Pancreas (tissue), 10 donors: ENCODE data around the gene KRT5. TPM values are rescaled to one million over a fixed set of nuclear protein-coding genes. Genes with fewer than 3 reads are reported as not detected.

Source experiments
- ATAC-seq, 4 donors: fragments of 200-7000 bp; cut with Tn5 transposase; one replicate each; pipeline versions ENCODE4 v1.8.0 to v1.9.1; 2020; ENCODE audit warnings: mild to moderate bottlenecking in 4 of 4, moderate library complexity in 4 of 4
- DNase-seq, 6 donors: peaks; one replicate each; pipeline ENCODE4 v3.0.0-alpha.2; 2020
- FAIRE-seq: peaks from 2 replicates; lab custom pipeline; 2012; peaks lifted over from hg19 to GRCh38; lab: Jason Lieb, UNC
- H3K27ac ChIP-seq, 4 donors: fragments of 200-600 bp; sonication (generic); 1 replicate in 3 of 4; 2 replicates in 1 of 4; pipeline versions ENCODE4 v1.5.0 to v1.8.0; 2020
- H3K27me3 ChIP-seq, 4 donors: fragments of 200-600 bp; one replicate each; pipeline ENCODE4 v1.8.0; 2021
- H3K36me3 ChIP-seq, 3 donors: fragments of 200-600 bp; sonication (generic) in 1 of 3; one replicate each; pipeline versions ENCODE4 v1.5.0 to v1.8.0; 2020 to 2021
- H3K4me1 ChIP-seq, 3 donors: fragments of 200-600 bp; one replicate each; pipeline ENCODE4 v1.8.0; 2021
- H3K4me3 ChIP-seq, 4 donors: fragments of 200-600 bp; sonication (generic) in 2 of 4; one replicate each; pipeline versions ENCODE4 v1.5.0 to v1.8.0; 2020 to 2021
- H3K9me3 ChIP-seq, 4 donors: fragments of 200-600 bp; one replicate each; pipeline ENCODE4 v1.8.0; 2021
- CTCF ChIP-seq, 4 donors: fragments of 200-600 bp; sonication (generic) in 3 of 4; IDR thresholded peaks; one replicate each; pipeline versions ENCODE4 v1.5.0 to v1.8.0; 2021; ENCODE audit warnings: antibody characterized with exemption in 4 of 4
- WGBS, 2 donors: extraction: QIAGEN DNeasy Blood & Tissue Kit; methylation state at CpG; one replicate each; pipeline ENCODE4 v1.1.7; 2013; 5-methylcytosine and 5-hydroxymethylcytosine counted together
- intact Hi-C, 3 donors: fragments of 100-400 bp; cut with DNase I; formaldehyde crosslinking; loops; one replicate each; pipeline versions ENCODE4 v1.11.1 to v1.14.2; 2022
- polyA plus RNA-seq, 2 donors: library from polyadenylated mRNA; stranded (reverse); fragments of 200-250 nt; gene quantifications; one replicate each; pipeline ENCODE4 v1.2.3, GENCODE V29; 2013
- total RNA-seq, 6 donors: library from RNA; stranded (reverse); fragmentation: NEBNext Ultra II Directional in 4 of 6; extraction: Animal tissue kit (Norgen Biotek cat#: 25700) in 4 of 6; gene quantifications; one replicate each; pipeline versions ENCODE4 v1.2.1 to v1.2.4, GENCODE V29; 2021 to 2023
- donor health status: healthy with polysubstance abuse.
- donor health status: DM: no; HTN: no; CAD: no; lungs with moderate emphysema.
- donor health status: DM: no; HTN: no; CAD: no.
- donor health status: control.
- donor health status: control.
- donor health status: Bipolar disorder and iron deficiency.
- donor health status: DM: yes; HTN: yes; CAD: no.
- donor health status: DM: no; HTN: no; CAD: no.
- donor health status: DM: no; HTN: no; CAD: no.
- donor health status: DM: yes; HTN: yes; CAD: no.

KRT5 gene
- total and polyA plus RNA-seq, 8 donors: 0.51 to 5.8 (median 1.5) TPM

DNA sequence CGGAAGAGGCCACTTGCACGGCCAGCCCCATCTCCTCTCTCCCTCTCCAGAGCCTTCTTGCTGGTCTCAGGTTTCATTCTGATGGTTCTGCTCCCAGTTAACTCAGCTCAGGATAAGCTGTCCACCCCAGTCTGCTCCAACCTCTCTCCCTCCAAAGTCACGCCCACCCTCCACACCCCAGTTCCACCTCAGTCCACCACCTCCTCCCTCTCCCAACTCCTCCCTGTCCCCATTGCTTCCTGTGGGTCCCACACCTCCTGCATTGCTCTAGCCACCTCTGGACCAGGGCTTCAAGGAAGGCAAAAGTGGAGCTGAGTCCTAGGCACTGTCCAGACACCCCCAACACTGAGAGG, 19.6 kb upstream of the KRT5 start:
- Histone ChIP-seq H3K36me3 (no peaks in the 10 kb centered on the region), H3K27ac (no peak overlapping the region), H3K27me3 (no peaks in the 10 kb centered on the region), H3K9me3 (no peaks in the 10 kb centered on the region), H3K4me1 (no peaks in the 10 kb centered on the region), H3K4me3 (no peak overlapping the region)
- DNase-seq (no peak), ATAC-seq (no peak), FAIRE-seq (no peak)
- WGBS, 2 donors: 88 to 89% methylated on average over 3 of the region's 3 CpGs
- intact Hi-C loops: no loop called here
- TF ChIP-seq CTCF (IDR thresholded peaks at IDR 0.05): no peak

- no peak for DNase-seq
- FAIRE-seq: no peak
- Histone ChIP-seq H3K27me3 (no peaks in the 10 kb centered on the region), H3K9me3 (no peaks in the 10 kb centered on the region), H3K27ac (no peak overlapping the region), H3K4me1 (no peaks in the 10 kb centered on the region), H3K36me3 (no peaks in the 10 kb centered on the region), H3K4me3 (no peak overlapping the region)
- 56 to 61% methylated on average over 5 of the region's 5 CpGs for WGBS, 2 donors
- TF ChIP-seq CTCF (IDR thresholded peaks at IDR 0.05): no peak
- intact Hi-C loops: no loop called here
- ATAC-seq: no peak
These were observed 19.1 kb upstream of the KRT5 start for GRCh38 chr12:52539083-52539820.

GRCh38 chr12:52537101-52537500, 16.9 kb upstream of the KRT5 start:
- Histone ChIP-seq H3K4me1 (no peaks in the 10 kb centered on the region), H3K4me3 (no peak overlapping the region), H3K27me3 (no peaks in the 10 kb centered on the region), H3K36me3 (no peaks in the 10 kb centered on the region), H3K27ac (no peak overlapping the region), H3K9me3 (no peaks in the 10 kb centered on the region)
- DNase-seq (no peak), FAIRE-seq (no peak), ATAC-seq (no peak)
- intact Hi-C loops: no loop called here
- TF ChIP-seq CTCF (IDR thresholded peaks at IDR 0.05): no peak
- WGBS, 2 donors: 53 to 67% methylated on average over 3 of the region's 3 CpGs

DNA sequence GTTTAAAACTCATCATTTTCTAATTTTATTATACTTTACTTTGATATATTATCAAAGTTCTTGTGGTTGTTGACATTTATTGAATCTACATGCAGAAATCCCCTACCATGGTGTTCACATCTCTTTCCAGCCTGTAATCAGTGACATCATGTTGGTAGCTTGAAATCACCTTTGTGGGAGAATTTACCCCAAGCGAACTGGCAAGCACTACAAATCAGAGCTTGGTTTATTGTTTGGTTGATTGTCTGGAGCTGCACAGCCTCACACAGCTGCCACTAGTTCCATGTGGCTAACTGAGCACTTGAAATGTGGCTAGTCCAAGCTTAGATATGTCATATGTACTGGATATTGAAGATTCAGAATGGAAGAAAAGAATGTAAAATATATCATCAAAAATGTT, 15.4 kb upstream of the KRT5 start:
- no peak overlapping the region for H3K27ac ChIP-seq
- H3K4me1 ChIP-seq: no peaks in the 10 kb centered on the region
- DNase-seq (no peak), FAIRE-seq (no peak), ATAC-seq (no peak)
- H3K4me3 ChIP-seq: no peak overlapping the region
- TF ChIP-seq CTCF (IDR thresholded peaks at IDR 0.05): no peak
- 0 to 24% methylated on average over 1 of the region's 1 CpG for WGBS, 2 donors
- no peaks in the 10 kb centered on the region for H3K27me3 ChIP-seq
- H3K9me3 ChIP-seq: no peaks in the 10 kb centered on the region
- intact Hi-C loops: no loop called here
- no peaks in the 10 kb centered on the region for H3K36me3 ChIP-seq

DNA sequence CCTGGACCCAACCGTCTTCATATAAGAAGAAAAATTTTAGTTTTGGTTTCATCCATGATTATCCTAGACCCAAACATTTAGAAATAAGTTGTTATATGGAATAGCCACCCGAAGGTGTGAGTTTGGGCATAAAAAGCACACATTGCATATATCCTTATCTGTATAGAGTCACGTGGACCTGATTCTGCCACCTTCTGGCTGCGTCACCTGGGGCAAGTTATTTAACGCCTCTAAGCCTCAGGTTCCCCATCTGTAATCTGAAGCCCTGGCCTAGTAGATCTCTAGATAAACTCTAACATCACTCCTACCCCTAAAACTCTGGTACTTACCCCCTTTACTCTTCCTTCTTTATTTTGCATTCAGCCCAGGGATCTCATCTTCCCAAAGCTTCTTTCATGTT, 14.3 kb upstream of the KRT5 start:
- WGBS, 2 donors: 50 to 70% methylated on average over 5 of the region's 5 CpGs
- no peak for TF ChIP-seq CTCF (IDR thresholded peaks at IDR 0.05)
- no peak overlapping the region for H3K4me3 ChIP-seq
- H3K36me3 ChIP-seq: no peaks in the 10 kb centered on the region
- no peak for FAIRE-seq
- peak in 1 of 4 donors; percentile 54 for ATAC-seq
- DNase-seq: no peak
- H3K4me1 ChIP-seq: no peaks in the 10 kb centered on the region
- H3K27me3 ChIP-seq: no peaks in the 10 kb centered on the region
- H3K27ac ChIP-seq: no peak overlapping the region
- intact Hi-C loops: no loop called here
- H3K9me3 ChIP-seq: no peaks in the 10 kb centered on the region
